ENCODE results near the gene TEX53. TPM values are rescaled to one million over a fixed set of nuclear protein-coding genes. Genes with fewer than 3 reads are reported as not detected.

The TEX53 gene
- total and polyA plus RNA-seq, 9 donors, result not detected

- 87 to 92% (median 87%) methylated on average over 7 of the region's 7 CpGs for WGBS, 3 donors
- H3K9me3 ChIP-seq, result no peaks in the 10 kb centered on the region
- no peaks in the 10 kb centered on the region for H3K4me1 ChIP-seq (ENCODE audit: insufficient read depth)
- no peak for TF ChIP-seq POLR2A (IDR thresholded peaks at IDR 0.05)
- TF ChIP-seq, protein P1, sequence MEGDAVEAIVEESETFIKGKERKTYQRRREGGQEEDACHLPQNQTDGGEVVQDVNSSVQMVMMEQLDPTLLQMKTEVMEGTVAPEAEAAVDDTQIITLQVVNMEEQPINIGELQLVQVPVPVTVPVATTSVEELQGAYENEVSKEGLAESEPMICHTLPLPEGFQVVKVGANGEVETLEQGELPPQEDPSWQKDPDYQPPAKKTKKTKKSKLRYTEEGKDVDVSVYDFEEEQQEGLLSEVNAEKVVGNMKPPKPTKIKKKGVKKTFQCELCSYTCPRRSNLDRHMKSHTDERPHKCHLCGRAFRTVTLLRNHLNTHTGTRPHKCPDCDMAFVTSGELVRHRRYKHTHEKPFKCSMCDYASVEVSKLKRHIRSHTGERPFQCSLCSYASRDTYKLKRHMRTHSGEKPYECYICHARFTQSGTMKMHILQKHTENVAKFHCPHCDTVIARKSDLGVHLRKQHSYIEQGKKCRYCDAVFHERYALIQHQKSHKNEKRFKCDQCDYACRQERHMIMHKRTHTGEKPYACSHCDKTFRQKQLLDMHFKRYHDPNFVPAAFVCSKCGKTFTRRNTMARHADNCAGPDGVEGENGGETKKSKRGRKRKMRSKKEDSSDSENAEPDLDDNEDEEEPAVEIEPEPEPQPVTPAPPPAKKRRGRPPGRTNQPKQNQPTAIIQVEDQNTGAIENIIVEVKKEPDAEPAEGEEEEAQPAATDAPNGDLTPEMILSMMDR (IDR thresholded peaks at IDR 0.05), result no peak
- no peak overlapping the region for H3K4me3 ChIP-seq
- intact Hi-C loops (cut with DNase I), result loop anchor here in 1 of 4 donors (10.0 kb wide), 1 partner anchor 65 kb away; no protein-coding TSS in a partner anchor
- no peak overlapping the region for H3K27ac ChIP-seq
- H3K27me3 ChIP-seq, result no peaks in the 10 kb centered on the region
- DNase-seq, result no peak
- H3K36me3 ChIP-seq, result no peaks in the 10 kb centered on the region
These were observed 32.2 kb upstream of the TEX53 start for GRCh38 chr9:114689813-114690212.

GRCh38 chr9:114688909-114689610 is 31.5 kb upstream of the TEX53 start:
- Histone ChIP-seq H3K9me3 (no peaks in the 10 kb centered on the region), H3K4me1 (ENCODE audit: insufficient read depth) (no peaks in the 10 kb centered on the region), H3K36me3 (no peaks in the 10 kb centered on the region), H3K4me3 (no peak overlapping the region), H3K27me3 (no peaks in the 10 kb centered on the region), H3K27ac (no peak overlapping the region)
- WGBS, 3 donors, result 88 to 93% (median 88%) methylated on average over 3 of the region's 3 CpGs
- intact Hi-C loops (cut with DNase I), result no loop called here
- TF ChIP-seq POLR2A (IDR thresholded peaks at IDR 0.05), result no peak
- TF ChIP-seq EP300 (IDR thresholded peaks at IDR 0.05), result no peak
- TF ChIP-seq, protein P1 (IDR thresholded peaks at IDR 0.05), result no peak
- DNase-seq, result no peak

DNA sequence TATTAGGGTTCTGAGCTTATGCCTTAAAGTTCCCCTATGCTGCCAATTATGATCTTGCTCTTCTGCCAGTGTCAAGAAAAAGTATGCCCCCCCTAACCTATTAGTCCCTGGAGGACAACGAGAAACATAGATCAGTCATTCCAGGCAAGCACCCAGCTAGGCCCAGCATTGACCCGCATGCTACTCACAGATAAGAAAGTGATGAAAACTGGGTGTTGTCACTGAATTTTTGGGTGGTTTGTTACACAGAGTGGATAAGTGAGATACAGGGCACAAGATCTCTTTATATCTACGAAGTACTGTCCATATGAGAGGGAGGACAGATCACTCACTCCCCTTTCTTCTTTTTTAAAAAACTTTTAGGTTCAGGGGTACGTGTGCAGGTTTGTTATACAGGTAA is 30.8 kb upstream of the TEX53 start:
- Histone ChIP-seq H3K27ac (no peak overlapping the region), H3K9me3 (no peaks in the 10 kb centered on the region), H3K4me1 (ENCODE audit: insufficient read depth) (no peaks in the 10 kb centered on the region), H3K36me3 (no peaks in the 10 kb centered on the region), H3K4me3 (no peak overlapping the region), H3K27me3 (no peaks in the 10 kb centered on the region)
- 85 to 90% (median 89%) methylated on average over 4 of the region's 4 CpGs for WGBS, 3 donors
- no peak for TF ChIP-seq EP300 (IDR thresholded peaks at IDR 0.05)
- no peak for TF ChIP-seq POLR2A (IDR thresholded peaks at IDR 0.05)
- TF ChIP-seq, protein P1 (IDR thresholded peaks at IDR 0.05), result no peak
- intact Hi-C loops (cut with DNase I), result no loop called here
- no peak for DNase-seq

GRCh38 chr9:114687034-114687433 is 29.4 kb upstream of the TEX53 start:
- TF ChIP-seq, protein P1 (IDR thresholded peaks at IDR 0.05), result no peak
- TF ChIP-seq POLR2A (IDR thresholded peaks at IDR 0.05), result no peak
- TF ChIP-seq EP300 (IDR thresholded peaks at IDR 0.05), result no peak
- intact Hi-C loops (cut with DNase I), result no loop called here

More at GRCh38 chr9:114687034-114687433, 29.4 kb upstream of the TEX53 start:
- H3K27me3 ChIP-seq, result no peaks in the 10 kb centered on the region
- H3K9me3 ChIP-seq, result no peaks in the 10 kb centered on the region
- H3K36me3 ChIP-seq, result no peaks in the 10 kb centered on the region
- no peak overlapping the region for H3K4me3 ChIP-seq
- no peaks in the 10 kb centered on the region for H3K4me1 ChIP-seq (ENCODE audit: insufficient read depth)
- no peak overlapping the region for H3K27ac ChIP-seq
- no peak for DNase-seq

Measured in ovary (tissue), 9 donors.